ENCODE data around the gene AFF3. TPM values are rescaled to one million over a fixed set of nuclear protein-coding genes. Genes with fewer than 3 reads are reported as not detected.

The AFF3 gene
- total RNA-seq, 1 donor from 2014 or later: 5.7 TPM

DNA sequence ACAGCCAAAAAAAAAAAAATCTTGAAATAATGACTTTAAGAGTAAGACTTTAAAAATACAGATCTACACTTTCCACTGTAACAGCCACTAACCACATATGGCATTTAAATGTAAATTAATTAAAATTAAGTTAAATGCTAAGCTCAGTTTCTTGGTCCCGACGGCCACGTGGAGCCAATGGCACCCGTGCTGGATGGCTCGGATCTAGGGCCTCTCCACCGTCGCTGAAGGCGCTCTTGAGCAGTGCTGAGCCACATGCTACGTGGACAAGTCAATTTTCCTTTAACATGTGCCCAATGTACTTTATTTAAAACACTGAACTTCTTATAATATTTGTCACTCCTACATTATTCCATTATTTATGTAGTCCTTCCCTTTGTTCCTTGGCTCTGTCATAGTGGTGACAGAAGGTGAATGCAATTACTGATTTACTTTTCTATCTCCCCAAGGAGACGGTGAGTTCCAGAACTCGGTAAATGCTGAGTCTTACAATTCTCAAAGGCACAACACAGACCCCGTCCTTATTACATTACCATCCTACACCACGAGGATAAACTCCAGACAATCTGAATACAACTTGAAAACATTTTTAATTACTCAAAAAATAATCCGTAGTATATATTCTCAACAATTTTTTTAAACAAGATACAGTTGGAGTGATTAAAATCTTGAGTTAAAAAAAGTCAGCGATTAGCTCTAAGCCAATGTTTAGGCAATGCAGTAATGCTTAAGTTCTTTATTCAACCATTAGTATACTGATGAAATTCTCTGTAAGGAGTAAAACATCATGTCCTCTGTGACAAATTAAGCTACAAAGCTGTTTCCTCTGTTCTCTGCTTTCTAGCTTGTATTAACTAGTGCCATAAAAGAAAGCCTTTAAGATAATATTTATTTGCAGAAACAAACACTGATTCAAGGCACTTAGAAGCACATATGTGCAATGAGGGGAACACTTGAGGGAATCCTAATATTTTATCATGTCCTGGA is 95.1 kb downstream of the AFF3 start:
- intact Hi-C loops (cut with micrococcal nuclease): loop anchor here (5.0 kb wide), 1 partner anchor 45 kb away; no protein-coding TSS in a partner anchor
- Mint-ChIP-seq H3K27me3 (no peaks in the 10 kb centered on the region), H3K36me3 (ENCODE audit: low read depth) (no peaks in the 10 kb centered on the region), H3K9me3 (no peaks in the 10 kb centered on the region), H3K4me1 (no peaks in the 10 kb centered on the region), H3K27ac (no peak overlapping the region), H3K4me3 (no peak overlapping the region)
- DNase-seq: no peak

DNA sequence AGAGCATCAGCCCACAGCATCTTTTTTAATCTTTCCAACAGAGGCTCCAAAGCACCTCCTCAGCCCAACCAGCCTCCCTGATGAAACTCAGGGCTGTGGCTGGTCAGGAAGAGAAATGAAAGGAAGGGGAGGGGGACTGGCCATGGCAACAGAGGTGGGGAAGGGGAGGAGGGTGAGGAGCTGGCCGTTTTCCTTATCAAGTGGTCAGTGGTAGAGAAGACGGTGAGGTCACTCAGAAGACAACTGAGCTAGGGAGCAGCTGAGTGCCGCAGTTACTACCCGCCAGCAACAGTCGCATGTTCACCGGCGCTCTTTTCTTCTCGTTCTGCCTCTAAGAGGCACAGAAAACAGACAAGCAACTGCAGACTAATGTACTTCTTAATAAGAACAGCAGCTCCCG is 97.4 kb downstream of the AFF3 start:
- Mint-ChIP-seq H3K4me3 (no peak overlapping the region), H3K27me3 (no peaks in the 10 kb centered on the region), H3K4me1 (no peaks in the 10 kb centered on the region), H3K27ac (no peak overlapping the region), H3K9me3 (no peaks in the 10 kb centered on the region), H3K36me3 (ENCODE audit: low read depth) (no peaks in the 10 kb centered on the region)
- intact Hi-C loops (cut with micrococcal nuclease): loop anchor here (5.0 kb wide), 1 partner anchor 43 kb away; no protein-coding TSS in a partner anchor
- DNase-seq: no peak

DNA sequence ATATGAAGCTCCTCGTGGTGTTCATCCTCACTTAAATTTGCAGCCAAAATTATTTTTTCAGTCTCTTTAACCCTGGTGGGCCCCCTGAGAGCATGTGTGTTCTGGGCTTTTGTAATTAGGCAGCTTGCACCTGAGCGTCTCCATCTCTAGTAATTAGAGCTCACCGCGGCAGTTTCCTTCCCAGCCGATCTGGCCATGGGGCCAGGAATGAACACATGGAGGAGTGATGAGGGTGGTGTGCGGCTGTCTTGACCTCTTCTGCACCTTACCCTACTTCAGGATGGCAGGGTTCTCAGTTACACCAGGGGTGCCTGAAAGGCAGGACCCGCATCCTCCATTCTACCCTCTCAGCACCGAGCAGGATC is 98.5 kb downstream of the AFF3 start:
- intact Hi-C loops (cut with micrococcal nuclease): no loop called here
- Mint-ChIP-seq H3K27me3 (no peaks in the 10 kb centered on the region), H3K4me3 (no peak overlapping the region), H3K27ac (no peak overlapping the region), H3K4me1 (no peaks in the 10 kb centered on the region), H3K36me3 (ENCODE audit: low read depth) (no peaks in the 10 kb centered on the region), H3K9me3 (no peaks in the 10 kb centered on the region)
- no peak for DNase-seq

DNA sequence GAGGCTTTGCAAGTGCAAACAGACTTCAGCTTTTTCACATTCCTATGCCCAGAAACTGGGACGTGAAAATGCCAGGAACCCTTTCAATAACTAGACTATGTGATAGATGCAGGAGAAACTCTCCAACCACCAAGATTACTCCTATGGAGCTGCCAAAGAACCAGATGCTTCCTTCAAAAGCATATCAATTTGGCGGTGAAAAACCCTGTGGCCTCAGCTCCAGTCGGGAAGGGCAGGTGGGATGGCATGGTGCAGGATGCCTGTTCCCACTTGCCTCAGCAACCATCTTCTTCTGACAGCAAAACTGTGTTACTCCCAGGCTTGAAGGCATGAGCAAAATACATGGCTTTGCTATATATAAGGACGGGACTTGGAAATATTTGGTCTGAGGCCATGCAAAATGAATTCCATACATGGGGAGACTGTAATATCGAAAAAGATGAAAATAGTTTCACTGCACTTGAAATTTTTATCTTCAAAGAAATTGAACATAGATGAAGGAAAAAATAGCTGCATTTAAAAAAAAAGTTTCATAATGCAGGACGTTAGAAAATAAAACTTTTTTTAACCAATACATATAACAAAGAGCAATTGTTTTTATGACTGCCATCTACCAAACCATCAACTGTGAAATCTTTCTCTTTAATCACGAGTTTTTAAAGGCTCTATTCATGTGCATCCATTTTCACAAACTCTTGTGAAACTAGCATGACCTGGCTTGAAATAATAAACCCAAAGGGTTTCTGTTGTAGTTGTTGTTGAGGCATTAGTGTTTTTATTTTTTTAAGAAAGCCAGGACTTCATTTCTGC is 99.1 kb downstream of the AFF3 start:
- no peaks in the 10 kb centered on the region for H3K4me1 Mint-ChIP-seq
- intact Hi-C loops (cut with micrococcal nuclease): no loop called here
- no peak overlapping the region for H3K27ac Mint-ChIP-seq
- DNase-seq: no peak
- H3K4me3 Mint-ChIP-seq: no peak overlapping the region
- H3K27me3 Mint-ChIP-seq: no peaks in the 10 kb centered on the region
- no peaks in the 10 kb centered on the region for H3K9me3 Mint-ChIP-seq
- H3K36me3 Mint-ChIP-seq (ENCODE audit: low read depth): no peaks in the 10 kb centered on the region

DNA sequence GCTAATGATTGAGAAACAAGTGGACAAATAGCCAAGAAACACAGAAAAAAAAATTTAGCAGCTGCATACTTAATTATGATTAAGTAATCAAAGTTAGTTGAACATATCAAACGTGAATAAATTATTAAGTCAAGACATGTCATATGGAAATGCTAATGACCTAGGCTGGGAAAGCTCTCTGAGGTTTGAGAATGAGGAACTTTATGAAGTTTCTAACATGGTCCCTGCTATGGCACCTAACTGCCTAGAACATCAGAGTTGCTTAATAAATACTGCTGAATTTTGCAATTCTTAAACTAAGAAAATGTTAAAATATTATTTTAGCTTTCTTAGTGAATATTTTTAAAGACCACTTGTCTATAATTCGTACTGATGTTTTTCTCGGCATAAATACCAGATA is 99.8 kb downstream of the AFF3 start:
- Mint-ChIP-seq H3K4me3 (no peak overlapping the region), H3K4me1 (no peaks in the 10 kb centered on the region), H3K27me3 (no peaks in the 10 kb centered on the region), H3K36me3 (ENCODE audit: low read depth) (no peaks in the 10 kb centered on the region), H3K9me3 (no peaks in the 10 kb centered on the region), H3K27ac (no peak overlapping the region)
- DNase-seq: no peak
- intact Hi-C loops (cut with micrococcal nuclease): no loop called here

DNA sequence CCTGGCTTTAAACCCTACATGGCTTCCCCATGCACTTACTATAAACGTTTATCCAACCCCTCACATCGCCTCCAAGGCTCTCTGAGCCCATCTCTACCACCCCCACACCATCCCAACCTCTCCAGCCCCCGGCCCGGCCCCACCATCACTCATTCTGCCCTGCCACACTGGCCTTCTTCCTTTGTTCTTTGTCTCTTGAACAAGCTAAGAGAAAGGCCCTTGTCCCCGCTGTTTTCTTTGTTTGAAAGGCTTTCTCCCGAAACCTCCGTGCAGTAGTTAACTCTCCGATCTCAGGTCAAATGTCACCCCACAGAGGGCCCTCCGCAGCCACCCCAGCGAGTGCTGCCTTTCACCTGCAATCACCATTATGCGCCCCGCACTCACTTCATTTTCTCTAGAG is 100.4 kb downstream of the AFF3 start:
- no peak for DNase-seq
- no peaks in the 10 kb centered on the region for H3K36me3 Mint-ChIP-seq (ENCODE audit: low read depth)
- no peak overlapping the region for H3K4me3 Mint-ChIP-seq
- H3K4me1 Mint-ChIP-seq: no peaks in the 10 kb centered on the region
- no peaks in the 10 kb centered on the region for H3K9me3 Mint-ChIP-seq
- no peak overlapping the region for H3K27ac Mint-ChIP-seq
- intact Hi-C loops (cut with micrococcal nuclease): no loop called here
- no peaks in the 10 kb centered on the region for H3K27me3 Mint-ChIP-seq

DNA sequence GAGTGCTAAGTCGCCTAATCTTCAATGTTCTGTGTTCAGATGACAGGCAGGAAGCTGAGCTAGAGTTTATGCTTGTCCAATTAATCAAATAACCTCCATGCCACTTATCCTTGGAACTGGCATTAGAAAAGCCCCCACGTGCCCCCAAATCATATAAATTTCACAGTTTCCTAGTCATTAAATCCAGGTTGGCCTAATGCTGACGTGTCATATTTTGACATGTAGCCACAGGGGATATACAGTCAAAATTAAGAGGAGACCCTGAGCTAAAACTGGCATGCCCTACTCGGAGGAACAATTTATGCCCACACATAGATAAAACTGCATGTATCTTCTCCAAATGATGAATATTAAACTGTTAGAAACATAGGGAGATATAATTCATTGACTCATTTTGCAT is 101.0 kb downstream of the AFF3 start:
- H3K27ac Mint-ChIP-seq: no peak overlapping the region
- H3K36me3 Mint-ChIP-seq (ENCODE audit: low read depth): no peaks in the 10 kb centered on the region
- intact Hi-C loops (cut with micrococcal nuclease): no loop called here

DNA sequence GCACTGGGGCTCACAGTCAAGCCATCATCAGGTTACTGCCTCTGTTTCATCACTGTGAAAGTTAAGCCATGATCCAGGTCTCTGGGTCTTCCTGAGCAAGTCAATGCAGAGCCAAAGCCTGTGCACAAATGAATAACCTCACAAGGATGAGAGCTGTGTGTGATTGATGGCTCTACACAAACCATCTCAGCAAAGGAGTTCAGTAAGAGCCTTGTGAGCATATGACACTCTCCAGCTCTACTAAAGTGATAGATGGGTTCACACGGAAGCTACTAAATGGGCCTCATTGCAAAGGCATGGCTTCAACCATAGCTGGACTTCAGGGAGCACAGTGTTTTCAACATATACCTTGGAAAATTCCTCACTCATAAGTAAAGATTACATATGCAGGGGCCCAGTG is 101.5 kb downstream of the AFF3 start:
- Mint-ChIP-seq H3K36me3 (ENCODE audit: low read depth) (no peaks in the 10 kb centered on the region), H3K4me1 (no peaks in the 10 kb centered on the region), H3K27me3 (no peaks in the 10 kb centered on the region), H3K4me3 (no peak overlapping the region), H3K9me3 (no peaks in the 10 kb centered on the region), H3K27ac (no peak overlapping the region)
- no peak for DNase-seq
- intact Hi-C loops (cut with micrococcal nuclease): no loop called here

More for the DNA sequence above, 101.0 kb downstream of the AFF3 start:
- Mint-ChIP-seq H3K9me3 (no peaks in the 10 kb centered on the region), H3K27me3 (no peaks in the 10 kb centered on the region), H3K4me1 (no peaks in the 10 kb centered on the region), H3K4me3 (no peak overlapping the region)
- DNase-seq: no peak

DNA sequence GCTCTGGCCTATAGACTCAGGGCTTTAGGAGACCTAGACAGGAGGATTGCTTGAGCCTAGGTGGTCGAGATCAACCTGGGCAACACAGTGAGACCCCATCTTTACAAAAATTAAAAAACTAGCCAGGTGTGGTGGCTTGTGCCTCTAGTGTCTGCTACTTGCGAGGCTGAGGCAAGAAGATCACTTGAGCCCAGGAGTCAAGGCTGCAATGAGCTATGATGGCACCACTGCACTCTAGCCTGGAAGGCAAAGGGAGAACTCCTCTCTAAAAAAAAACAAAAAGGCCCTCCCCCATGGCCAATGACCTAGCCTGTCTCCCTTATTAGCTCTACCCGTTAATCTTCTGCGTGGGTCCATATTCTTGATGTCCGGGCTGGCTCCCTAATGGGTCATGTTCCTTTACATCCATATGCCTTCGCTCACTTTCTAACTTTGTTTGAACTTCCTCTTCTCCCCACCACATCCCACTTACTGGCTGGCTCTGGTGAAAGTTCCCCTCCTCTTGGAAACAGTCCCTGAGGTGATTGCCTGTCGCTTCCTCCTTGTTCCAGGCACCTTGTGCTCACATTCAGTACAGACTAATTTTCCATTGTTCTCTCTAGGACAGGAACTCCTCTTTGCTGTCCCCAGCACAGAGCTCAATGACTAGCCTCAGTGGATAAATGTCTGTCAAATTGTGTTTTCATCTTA is 103.0 kb downstream of the AFF3 start:
- no peak for DNase-seq
- Mint-ChIP-seq H3K4me3 (no peak overlapping the region), H3K27ac (no peak overlapping the region), H3K27me3 (no peaks in the 10 kb centered on the region), H3K4me1 (no peaks in the 10 kb centered on the region), H3K36me3 (ENCODE audit: low read depth) (no peaks in the 10 kb centered on the region), H3K9me3 (no peaks in the 10 kb centered on the region)
- intact Hi-C loops (cut with micrococcal nuclease): no loop called here

DNA sequence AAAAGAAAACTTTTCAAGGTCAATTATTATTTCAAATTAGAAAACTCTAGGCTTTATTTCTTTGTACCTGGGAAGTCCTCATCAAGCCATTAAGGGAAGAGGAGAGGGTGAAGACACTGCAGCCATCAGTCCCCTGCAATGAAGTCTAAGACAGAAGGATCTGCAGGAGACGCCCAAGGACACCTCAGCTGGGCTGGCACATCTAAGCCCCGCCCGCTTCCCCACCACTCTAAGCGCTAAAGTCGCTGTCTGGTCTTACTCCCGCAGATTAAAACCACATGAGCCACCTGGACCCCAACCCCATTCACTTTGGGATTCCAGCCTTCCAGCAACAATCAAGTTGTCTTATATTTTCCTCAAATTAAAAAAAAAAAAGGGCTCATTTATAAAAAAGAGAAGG is 104.4 kb downstream of the AFF3 start:
- no peaks in the 10 kb centered on the region for H3K4me1 Mint-ChIP-seq
- DNase-seq: no peak
- no peaks in the 10 kb centered on the region for H3K9me3 Mint-ChIP-seq
- no peak overlapping the region for H3K4me3 Mint-ChIP-seq
- no peaks in the 10 kb centered on the region for H3K27me3 Mint-ChIP-seq
- H3K27ac Mint-ChIP-seq: no peak overlapping the region
- no peaks in the 10 kb centered on the region for H3K36me3 Mint-ChIP-seq (ENCODE audit: low read depth)
- intact Hi-C loops (cut with micrococcal nuclease): no loop called here

DNA sequence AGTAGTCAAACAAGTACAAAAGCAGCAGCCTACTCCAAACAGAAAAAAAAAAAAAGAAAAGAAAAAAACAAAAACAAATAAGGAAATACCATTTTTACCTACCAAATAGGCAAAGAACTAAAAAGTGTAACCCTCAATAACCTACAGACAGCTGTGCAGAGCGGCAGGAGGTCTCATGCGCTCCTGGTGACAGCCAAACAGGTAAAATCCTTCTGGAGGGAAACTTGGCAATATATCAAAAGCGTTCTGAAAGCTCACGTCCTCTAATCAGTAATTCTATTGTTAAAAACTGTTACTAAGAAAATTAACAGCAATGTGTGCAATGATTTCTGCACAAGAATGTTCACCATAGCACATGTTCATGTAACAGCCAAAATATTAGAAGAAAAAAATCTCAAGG is 105.6 kb downstream of the AFF3 start:
- Mint-ChIP-seq H3K27me3 (no peaks in the 10 kb centered on the region), H3K36me3 (ENCODE audit: low read depth) (no peaks in the 10 kb centered on the region), H3K27ac (no peak overlapping the region), H3K4me1 (no peaks in the 10 kb centered on the region), H3K4me3 (no peak overlapping the region), H3K9me3 (no peaks in the 10 kb centered on the region)
- intact Hi-C loops (cut with micrococcal nuclease): no loop called here
- DNase-seq: no peak

DNA sequence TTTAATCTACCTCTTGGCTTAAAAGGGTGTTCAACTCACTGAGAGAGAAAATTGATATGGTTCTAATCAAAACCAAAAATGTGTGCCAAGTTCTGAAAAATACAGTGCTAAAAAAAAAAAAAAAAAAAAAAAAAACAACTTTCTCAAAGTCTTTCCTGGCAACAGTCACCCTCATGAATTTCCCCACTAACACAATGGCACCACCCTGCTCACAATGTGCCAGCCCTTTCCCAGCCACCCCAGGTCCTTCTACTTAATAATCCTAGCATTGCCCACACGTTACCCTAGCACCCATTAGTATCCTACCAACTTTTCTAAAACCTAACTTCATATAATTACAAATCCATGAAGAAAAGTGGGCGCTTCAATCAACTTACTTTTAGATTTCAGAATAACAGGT is 106.4 kb downstream of the AFF3 start:
- no peaks in the 10 kb centered on the region for H3K27me3 Mint-ChIP-seq
- H3K4me3 Mint-ChIP-seq: no peak overlapping the region
- no peak overlapping the region for H3K27ac Mint-ChIP-seq
- H3K4me1 Mint-ChIP-seq: no peaks in the 10 kb centered on the region
- no peaks in the 10 kb centered on the region for H3K9me3 Mint-ChIP-seq
- intact Hi-C loops (cut with micrococcal nuclease): no loop called here
- no peak for DNase-seq
- H3K36me3 Mint-ChIP-seq (ENCODE audit: low read depth): no peaks in the 10 kb centered on the region

DNA sequence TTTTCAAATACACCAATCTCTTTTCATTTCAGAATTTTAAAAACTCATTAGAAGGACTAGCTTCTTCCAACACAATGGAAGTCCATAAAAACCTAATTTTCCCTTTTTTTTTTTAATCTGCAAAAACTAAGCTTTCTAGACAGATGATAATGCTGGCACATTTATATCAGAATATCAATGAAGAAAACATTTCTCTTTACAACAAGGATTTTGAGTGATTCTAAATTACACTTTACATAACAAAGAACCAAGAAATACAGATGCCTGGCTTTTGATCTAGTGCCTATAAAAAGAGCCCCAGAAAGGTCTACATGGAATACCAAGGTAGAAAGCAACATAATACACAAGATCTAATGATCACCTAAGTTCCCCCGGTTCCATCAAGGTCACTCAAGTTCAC is 108.0 kb downstream of the AFF3 start:
- Mint-ChIP-seq H3K27ac (no peak overlapping the region), H3K36me3 (ENCODE audit: low read depth) (no peaks in the 10 kb centered on the region), H3K4me3 (no peak overlapping the region), H3K4me1 (no peaks in the 10 kb centered on the region), H3K9me3 (no peaks in the 10 kb centered on the region), H3K27me3 (no peaks in the 10 kb centered on the region)
- DNase-seq: no peak
- intact Hi-C loops (cut with micrococcal nuclease): no loop called here

DNA sequence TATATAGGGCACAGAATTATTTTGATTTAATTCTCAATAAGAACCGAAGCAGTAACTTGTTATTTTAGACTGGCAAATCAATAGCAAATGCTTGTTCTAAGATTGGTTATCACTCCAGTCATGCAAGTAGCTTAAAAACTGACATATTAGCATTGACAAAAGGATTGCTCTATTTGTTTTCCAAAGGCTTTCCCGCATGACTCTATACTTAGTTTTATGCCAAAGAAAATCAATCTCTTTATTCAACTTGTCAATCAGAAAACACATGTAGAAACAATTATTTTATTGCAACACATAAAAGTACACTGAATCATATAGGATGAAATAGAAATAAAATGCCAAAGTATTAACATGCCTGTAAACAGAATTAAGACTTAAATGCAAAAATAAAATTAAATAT is 108.4 kb downstream of the AFF3 start:
- Mint-ChIP-seq H3K4me1 (no peaks in the 10 kb centered on the region), H3K36me3 (ENCODE audit: low read depth) (no peaks in the 10 kb centered on the region), H3K9me3 (no peaks in the 10 kb centered on the region), H3K27ac (no peak overlapping the region), H3K27me3 (no peaks in the 10 kb centered on the region), H3K4me3 (no peak overlapping the region)
- DNase-seq: no peak
- intact Hi-C loops (cut with micrococcal nuclease): no loop called here
